SK-N-MC (cell line): ENCODE results near the gene FAM110A.

ENCODE experiments used
- DNase-seq: peaks from one replicate; pipeline ENCODE4 v3.0.0-alpha.2; 2011; ENCODE audit warnings: low read depth, low spot score
- H3K27ac ChIP-seq: fragments of 200-600 bp; sonication (generic); 2 replicates; pipeline ENCODE4 v1.5.1; 2016; ENCODE audit warnings: mixed run types
- H3K36me3 ChIP-seq: fragments of 200-600 bp; sonication (generic); 2 replicates; pipeline ENCODE4 v1.6.1; 2017; ENCODE audit warnings: antibody characterized with exemption, low read length, mixed read lengths; ENCODE audit not compliant: insufficient read depth
- H3K4me3 ChIP-seq: fragments of 200-600 bp; sonication (generic); 2 replicates; pipeline ENCODE4 v1.5.1; 2016
- H3K9ac ChIP-seq: fragments of 200-600 bp; sonication (generic); 2 replicates; pipeline ENCODE4 v1.8.0; 2017; ENCODE audit warnings: mixed run types, mixed read lengths; ENCODE audit not compliant: insufficient read length
- H3K9me3 ChIP-seq: fragments of 200-600 bp; sonication (generic); 2 replicates; pipeline ENCODE4 v1.6.1; 2017; ENCODE audit warnings: low read depth, mild to moderate bottlenecking, antibody characterized with exemption, low read length, moderate library complexity, mixed read lengths
- EZH2 ChIP-seq: fragments of 200-600 bp; sonication (generic); IDR thresholded peaks from one replicate; pipeline ENCODE4 v1.6.1; 2017; ENCODE audit warnings: antibody characterized with exemption
- FOXP2 ChIP-seq: optimal IDR thresholded peaks from 2 replicates; pipeline ENCODE3; 2011; ENCODE audit warnings: mild to moderate bottlenecking, moderate library complexity; ENCODE audit not compliant: insufficient read depth; ENCODE audit errors: extremely low read length, control extremely low read depth
- POLR2AphosphoS5 ChIP-seq: IDR thresholded peaks from 2 replicates; pipeline ENCODE4 v1.6.1; 2012; ENCODE audit warnings: mild to moderate bottlenecking, low read depth, low read length, borderline replicate concordance

The FAM110A gene

DNA sequence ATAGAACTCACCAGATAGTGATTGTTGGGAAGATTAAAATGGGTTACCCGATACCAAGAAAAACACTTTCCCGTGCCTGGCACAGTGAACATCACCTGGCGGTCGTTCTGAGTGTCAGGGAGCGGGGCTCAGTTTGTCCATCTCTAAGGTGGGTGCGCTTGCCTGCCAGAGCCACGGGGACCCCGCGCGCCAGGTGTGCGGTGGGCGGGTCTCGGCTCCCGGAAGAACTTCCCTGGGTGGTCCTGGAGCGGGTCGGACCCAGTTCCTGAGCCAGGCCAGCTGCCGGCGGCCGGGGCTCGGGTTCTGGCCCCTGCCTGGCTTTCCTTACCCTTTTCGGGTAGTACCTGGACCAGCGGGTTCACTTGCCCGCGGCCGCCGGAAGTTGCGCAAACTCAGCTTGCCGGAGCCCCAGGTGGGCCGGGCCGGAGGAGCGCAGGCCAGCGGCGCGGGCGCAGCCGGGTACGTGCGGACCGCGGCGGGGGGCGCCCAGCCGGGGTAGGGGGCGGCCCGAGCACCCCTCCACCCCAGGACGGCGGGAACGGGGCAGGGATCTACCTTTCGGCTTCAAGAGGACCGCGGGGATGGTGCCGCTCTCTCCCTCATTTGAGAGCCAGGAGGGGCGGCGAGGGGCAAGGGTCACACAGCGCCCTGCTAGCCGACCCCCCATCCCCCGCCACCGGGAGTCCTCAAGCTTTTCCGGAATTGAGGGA lies 7.5 kb downstream of the FAM110A start:
- no peak for TF ChIP-seq EZH2
- no peak for TF ChIP-seq POLR2AphosphoS5
- TF ChIP-seq FOXP2 = no peak
- Histone ChIP-seq H3K27ac (no peak overlapping the region), H3K9ac (no peak overlapping the region), H3K36me3 (no peaks in the 10 kb centered on the region), H3K4me3 (no peak overlapping the region), H3K9me3 (no peaks in the 10 kb centered on the region)
- DNase-seq = no peak

DNA sequence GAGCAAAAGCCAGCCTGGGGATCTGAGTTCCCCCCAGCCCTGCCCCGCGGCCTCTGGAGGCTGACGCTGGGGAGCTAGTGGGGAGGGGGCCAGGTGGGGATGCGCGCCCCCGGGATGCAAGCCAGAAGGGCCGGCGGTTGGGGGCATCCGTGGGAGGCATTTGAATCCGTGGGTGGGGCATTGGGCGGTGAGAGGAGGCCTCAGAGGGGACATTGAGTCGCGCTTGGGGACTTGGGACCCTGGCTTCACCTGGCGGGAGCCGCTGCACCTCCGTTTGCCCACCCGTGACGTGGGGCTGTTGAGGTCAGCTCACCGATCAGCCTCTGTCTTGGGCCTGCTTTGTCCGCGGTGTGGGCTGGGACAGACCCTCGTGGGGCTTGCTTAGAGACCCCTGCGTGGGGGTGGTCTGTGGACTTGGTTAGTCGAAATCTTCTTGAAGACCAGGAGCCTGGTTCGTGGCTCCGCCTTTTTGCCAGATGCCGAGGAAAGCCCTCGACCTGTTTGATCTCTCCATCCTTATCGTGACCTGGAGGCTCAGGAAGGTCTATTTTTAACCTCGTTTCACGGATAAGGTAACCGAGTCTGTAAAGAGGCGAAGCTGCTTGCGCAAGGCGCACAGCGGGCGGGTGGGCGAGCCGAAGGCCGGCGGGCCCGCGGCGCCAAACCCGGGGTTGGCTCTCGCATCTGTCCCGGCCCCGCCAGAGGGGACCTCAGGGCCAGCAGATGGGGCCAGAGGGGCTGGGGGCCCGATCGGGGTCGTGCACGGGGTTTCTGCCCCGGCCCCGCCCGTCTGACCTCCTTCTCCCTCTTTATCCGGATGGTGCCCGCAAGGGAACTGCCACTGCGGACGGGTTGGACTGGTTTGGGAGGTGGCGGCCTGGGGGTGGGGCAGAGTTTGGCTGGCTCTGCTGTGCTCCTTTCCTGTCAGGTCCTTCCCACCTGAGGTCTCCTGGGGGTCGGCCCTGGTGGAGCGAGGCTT lies 8.3 kb downstream of the FAM110A start:
- Histone ChIP-seq H3K9ac (no peak overlapping the region), H3K27ac (no peak overlapping the region)

DNA sequence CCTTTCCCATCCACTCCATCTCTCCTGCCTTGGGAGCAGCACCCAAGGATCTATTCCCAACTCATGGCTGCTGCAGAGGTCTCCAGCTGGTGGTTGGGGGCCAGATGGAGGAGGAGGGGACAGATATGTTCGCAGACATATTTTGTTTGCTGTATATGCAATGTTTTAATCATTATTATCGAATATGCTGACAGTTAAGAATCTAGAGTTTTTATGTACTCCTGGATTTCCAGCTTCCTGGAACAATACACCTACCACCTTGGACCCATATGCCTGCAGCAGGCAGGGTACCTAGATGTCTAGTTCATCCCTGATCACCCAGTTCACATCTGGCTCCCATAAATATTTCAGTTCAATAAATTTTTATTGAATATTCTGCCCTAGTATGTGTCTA lies 9.0 kb downstream of the FAM110A start:
- no peaks in the 10 kb centered on the region for H3K36me3 ChIP-seq
- TF ChIP-seq POLR2AphosphoS5 (no peak), EZH2 (no peak), FOXP2 (no peak)
- H3K27ac ChIP-seq = no peak overlapping the region

More for the DNA sequence above, 8.3 kb downstream of the FAM110A start:
- Histone ChIP-seq H3K36me3 (no peaks in the 10 kb centered on the region), H3K4me3 (no peak overlapping the region), H3K9me3 (no peaks in the 10 kb centered on the region)
- no peak for DNase-seq
- TF ChIP-seq POLR2AphosphoS5 (no peak), EZH2 (no peak), FOXP2 (no peak)

DNA sequence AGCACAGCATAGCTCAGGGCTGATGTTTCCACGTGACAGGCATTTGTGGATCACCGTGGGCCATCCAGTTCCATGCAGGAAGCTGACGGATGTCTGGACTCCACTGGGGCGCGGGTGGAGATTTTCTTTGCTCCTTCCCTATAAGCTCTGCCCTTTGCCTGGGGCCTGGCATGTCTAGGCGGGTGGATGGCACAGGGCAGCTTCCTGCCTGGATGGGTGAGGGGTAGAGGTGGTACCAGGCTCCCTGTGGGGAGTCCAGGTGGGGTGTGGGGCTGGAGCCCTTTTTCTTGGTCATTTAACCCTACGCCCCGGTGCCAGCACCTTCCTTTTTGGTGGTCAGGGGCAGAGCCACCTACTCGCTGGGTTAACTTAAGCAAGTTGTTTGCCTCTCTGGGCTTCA lies 10.4 kb downstream of the FAM110A start:
- Histone ChIP-seq H3K4me3 (no peak overlapping the region), H3K36me3 (no peaks in the 10 kb centered on the region), H3K9me3 (no peaks in the 10 kb centered on the region), H3K27ac (no peak overlapping the region), H3K9ac (no peak overlapping the region)
- TF ChIP-seq POLR2AphosphoS5 = no peak
- no peak for TF ChIP-seq FOXP2
- TF ChIP-seq EZH2 = no peak
- DNase-seq = no peak

More for the DNA sequence above, 9.0 kb downstream of the FAM110A start:
- no peak for DNase-seq
- Histone ChIP-seq H3K4me3 (no peak overlapping the region), H3K9ac (no peak overlapping the region), H3K9me3 (no peaks in the 10 kb centered on the region)

DNA sequence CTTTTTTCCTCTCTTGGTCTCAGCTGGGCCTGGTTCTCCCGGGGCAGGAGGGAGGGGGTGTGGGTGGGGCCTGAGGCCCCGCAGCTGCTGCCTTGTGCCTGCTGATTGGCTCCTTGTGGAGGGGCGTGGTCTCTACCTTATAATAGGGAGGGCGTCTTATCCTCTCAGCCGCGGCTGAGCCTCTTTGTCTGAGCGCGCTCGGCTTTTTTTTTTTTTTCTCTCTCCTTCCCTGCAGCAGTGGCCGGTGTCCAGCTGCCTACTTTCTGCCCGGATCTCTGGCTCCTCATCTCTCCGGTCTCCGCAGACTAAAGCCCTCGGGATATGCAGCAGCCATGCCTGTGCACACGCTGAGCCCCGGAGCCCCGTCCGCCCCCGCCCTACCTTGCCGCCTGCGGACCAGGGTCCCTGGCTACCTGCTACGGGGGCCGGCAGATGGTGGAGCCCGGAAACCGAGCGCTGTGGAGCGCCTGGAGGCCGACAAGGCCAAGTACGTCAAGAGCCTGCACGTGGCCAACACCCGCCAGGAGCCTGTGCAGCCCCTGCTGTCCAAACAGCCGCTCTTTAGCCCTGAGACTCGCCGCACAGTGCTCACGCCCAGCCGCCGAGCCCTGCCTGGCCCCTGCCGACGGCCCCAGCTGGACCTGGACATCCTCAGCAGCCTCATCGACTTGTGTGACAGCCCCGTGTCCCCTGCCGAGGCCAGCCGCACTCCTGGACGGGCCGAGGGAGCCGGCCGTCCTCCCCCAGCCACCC lies 11.1 kb downstream of the FAM110A start:
- no peak overlapping the region for H3K9ac ChIP-seq
- H3K27ac ChIP-seq = no peak overlapping the region

DNA sequence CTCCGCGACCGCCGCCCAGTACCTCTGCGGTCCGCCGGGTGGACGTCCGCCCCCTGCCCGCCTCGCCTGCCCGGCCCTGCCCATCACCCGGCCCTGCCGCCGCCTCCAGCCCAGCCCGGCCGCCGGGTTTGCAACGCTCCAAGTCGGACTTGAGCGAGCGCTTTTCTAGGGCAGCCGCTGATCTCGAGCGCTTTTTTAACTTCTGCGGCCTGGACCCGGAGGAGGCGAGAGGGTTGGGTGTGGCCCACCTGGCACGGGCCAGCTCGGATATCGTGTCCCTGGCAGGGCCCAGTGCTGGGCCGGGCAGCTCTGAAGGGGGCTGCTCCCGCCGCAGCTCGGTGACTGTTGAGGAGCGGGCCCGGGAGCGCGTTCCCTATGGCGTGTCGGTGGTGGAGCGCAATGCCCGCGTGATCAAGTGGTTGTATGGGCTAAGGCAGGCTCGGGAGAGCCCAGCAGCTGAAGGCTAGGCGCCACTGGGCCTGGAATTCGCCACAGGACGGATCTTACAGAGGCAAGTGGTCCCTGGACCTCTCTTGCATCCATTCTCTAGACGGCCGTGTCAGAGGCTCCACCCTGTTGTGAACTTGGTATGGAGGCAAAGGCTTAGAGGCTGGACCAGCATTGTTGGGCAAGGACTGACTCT lies 11.8 kb downstream of the FAM110A start:
- DNase-seq = no peak
- no peaks in the 10 kb centered on the region for H3K9me3 ChIP-seq
- no peak for TF ChIP-seq FOXP2
- no peak for TF ChIP-seq POLR2AphosphoS5
- TF ChIP-seq EZH2 = no peak
- H3K4me3 ChIP-seq = no peak overlapping the region
- H3K9ac ChIP-seq = no peak overlapping the region
- H3K27ac ChIP-seq = no peak overlapping the region
- no peaks in the 10 kb centered on the region for H3K36me3 ChIP-seq

More for the DNA sequence above, 11.1 kb downstream of the FAM110A start:
- H3K4me3 ChIP-seq = peak overlapping the region; percentile 67
- DNase-seq = peak; percentile 37
- TF ChIP-seq EZH2 (no peak), FOXP2 (no peak), POLR2AphosphoS5 (no peak)
- H3K9me3 ChIP-seq = no peaks in the 10 kb centered on the region
- no peaks in the 10 kb centered on the region for H3K36me3 ChIP-seq

DNA sequence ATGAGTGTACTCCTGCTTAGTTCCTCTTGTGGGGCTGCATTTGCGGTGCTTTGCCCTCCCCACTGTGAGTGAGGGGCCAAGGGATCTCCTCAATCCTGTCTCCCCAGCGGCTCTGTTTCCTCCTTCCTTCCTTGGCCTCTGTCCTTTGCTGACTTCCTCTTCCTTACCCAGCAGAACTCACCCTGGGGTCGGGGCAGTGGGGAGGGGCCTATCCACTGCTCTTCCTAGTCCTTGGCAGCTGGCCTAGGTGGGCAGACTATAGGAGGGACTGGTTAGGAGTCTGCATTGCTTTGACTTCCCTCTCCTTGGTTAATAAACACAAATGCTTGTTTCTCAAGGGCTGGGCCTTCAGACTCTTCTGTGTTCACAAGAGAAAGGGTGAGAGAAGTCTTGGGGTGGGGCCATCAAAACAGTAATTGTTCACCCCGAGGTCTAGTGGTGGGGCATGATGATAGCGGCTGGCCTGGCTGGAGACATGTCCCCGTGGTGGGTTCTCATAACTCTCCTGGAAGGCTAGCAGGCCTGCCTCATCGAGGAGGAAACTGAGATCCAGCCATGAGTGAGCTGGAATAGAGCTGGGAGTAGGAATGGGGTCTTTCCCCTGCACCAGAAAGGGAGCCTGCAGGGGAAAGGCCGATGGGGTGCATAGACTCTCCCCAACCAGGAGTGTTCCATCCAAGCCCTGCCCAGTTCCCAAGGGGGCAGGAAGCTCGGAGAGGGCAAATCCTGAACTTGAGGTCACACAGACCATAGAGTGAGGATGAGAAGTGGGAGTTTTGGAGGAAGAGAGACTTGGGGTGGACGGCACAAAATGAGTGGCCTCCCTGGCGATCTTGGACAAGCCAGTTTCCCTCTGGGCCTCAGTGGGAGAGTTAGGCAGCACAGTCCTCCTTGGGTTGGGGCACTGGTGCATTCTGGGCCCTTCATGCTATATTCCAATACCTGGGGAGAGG lies 12.7 kb downstream of the FAM110A start:
- DNase-seq = no peak
- no peak for TF ChIP-seq FOXP2
- H3K9me3 ChIP-seq = no peaks in the 10 kb centered on the region
- H3K4me3 ChIP-seq = no peak overlapping the region
- no peaks in the 10 kb centered on the region for H3K36me3 ChIP-seq
- no peak overlapping the region for H3K27ac ChIP-seq
- H3K9ac ChIP-seq = no peak overlapping the region
